Measurements from ENCODE around the gene ATG10. TPM values are rescaled to one million over a fixed set of nuclear protein-coding genes. Genes with fewer than 3 reads are reported as not detected.
"Not testable (repeated sequence)": the region's sequence is repeated elsewhere in the genome, so short reads cannot be mapped to it uniquely, and the experiment has no call there.

ATG10 gene
- polyA plus RNA-seq, 1 experiment = 1.7 TPM

GRCh38 chr5:82057051-82057450, 85.2 kb downstream of the ATG10 start:
- CTCF ChIA-PET = no interaction called here
- no peaks in the 10 kb centered on the region for H3K27me3 ChIP-seq (ENCODE audit: control insufficient read depth, insufficient read depth, low read length)
- H3K4me3 ChIP-seq (ENCODE audit: low read depth, low read length) = no peak overlapping the region
- H3K36me3 ChIP-seq (ENCODE audit: control insufficient read depth, insufficient read depth, low read length) = no peaks in the 10 kb centered on the region
- POLR2A ChIA-PET = no interaction called here
- no peak for DNase-seq (ENCODE audit: low read depth)
- TF ChIP-seq, protein P1, sequence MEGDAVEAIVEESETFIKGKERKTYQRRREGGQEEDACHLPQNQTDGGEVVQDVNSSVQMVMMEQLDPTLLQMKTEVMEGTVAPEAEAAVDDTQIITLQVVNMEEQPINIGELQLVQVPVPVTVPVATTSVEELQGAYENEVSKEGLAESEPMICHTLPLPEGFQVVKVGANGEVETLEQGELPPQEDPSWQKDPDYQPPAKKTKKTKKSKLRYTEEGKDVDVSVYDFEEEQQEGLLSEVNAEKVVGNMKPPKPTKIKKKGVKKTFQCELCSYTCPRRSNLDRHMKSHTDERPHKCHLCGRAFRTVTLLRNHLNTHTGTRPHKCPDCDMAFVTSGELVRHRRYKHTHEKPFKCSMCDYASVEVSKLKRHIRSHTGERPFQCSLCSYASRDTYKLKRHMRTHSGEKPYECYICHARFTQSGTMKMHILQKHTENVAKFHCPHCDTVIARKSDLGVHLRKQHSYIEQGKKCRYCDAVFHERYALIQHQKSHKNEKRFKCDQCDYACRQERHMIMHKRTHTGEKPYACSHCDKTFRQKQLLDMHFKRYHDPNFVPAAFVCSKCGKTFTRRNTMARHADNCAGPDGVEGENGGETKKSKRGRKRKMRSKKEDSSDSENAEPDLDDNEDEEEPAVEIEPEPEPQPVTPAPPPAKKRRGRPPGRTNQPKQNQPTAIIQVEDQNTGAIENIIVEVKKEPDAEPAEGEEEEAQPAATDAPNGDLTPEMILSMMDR (IDR thresholded peaks at IDR 0.05; ENCODE audit: insufficient read depth, low read depth, low read length) = no peak

- H3K4me3 ChIP-seq (ENCODE audit: low read depth, low read length) = no peak overlapping the region
- TF ChIP-seq, protein P1 (IDR thresholded peaks at IDR 0.05; ENCODE audit: insufficient read depth, low read depth, low read length) = no peak
- CTCF ChIA-PET = no interaction called here
- no peaks in the 10 kb centered on the region for H3K27me3 ChIP-seq (ENCODE audit: control insufficient read depth, insufficient read depth, low read length)
- H3K36me3 ChIP-seq (ENCODE audit: control insufficient read depth, insufficient read depth, low read length) = no peaks in the 10 kb centered on the region
- POLR2A ChIA-PET = no interaction called here
- no peak for DNase-seq (ENCODE audit: low read depth)
Observed at GRCh38 chr5:82058710-82059109, 86.9 kb downstream of the ATG10 start.

- DNase-seq (ENCODE audit: low read depth) = no peak
- TF ChIP-seq, protein P1 (IDR thresholded peaks at IDR 0.05; ENCODE audit: insufficient read depth, low read depth, low read length) = no peak
- POLR2A ChIA-PET = no interaction called here
- Histone ChIP-seq H3K36me3 (ENCODE audit: control insufficient read depth, insufficient read depth, low read length) (no peaks in the 10 kb centered on the region), H3K27me3 (ENCODE audit: control insufficient read depth, insufficient read depth, low read length) (no peaks in the 10 kb centered on the region), H3K4me3 (ENCODE audit: low read depth, low read length) (no peak overlapping the region)
- CTCF ChIA-PET = no interaction called here
Observed at GRCh38 chr5:82066791-82067190, 95.0 kb downstream of the ATG10 start.

- CTCF ChIA-PET; H3K27me3 ChIP-seq (ENCODE audit: control insufficient read depth, insufficient read depth, low read length); POLR2A ChIA-PET; H3K36me3 ChIP-seq (ENCODE audit: control insufficient read depth, insufficient read depth, low read length); H3K4me3 ChIP-seq (ENCODE audit: low read depth, low read length); DNase-seq (ENCODE audit: low read depth): not testable (repeated sequence)
Observed at GRCh38 chr5:82068042-82068441, 96.2 kb downstream of the ATG10 start.

GRCh38 chr5:82068723-82069122, 96.9 kb downstream of the ATG10 start:
- Histone ChIP-seq H3K4me3 (ENCODE audit: low read depth, low read length) (no peak overlapping the region), H3K27me3 (ENCODE audit: control insufficient read depth, insufficient read depth, low read length) (no peaks in the 10 kb centered on the region), H3K36me3 (ENCODE audit: control insufficient read depth, insufficient read depth, low read length) (no peaks in the 10 kb centered on the region)
- TF ChIP-seq, protein P1 (IDR thresholded peaks at IDR 0.05; ENCODE audit: insufficient read depth, low read depth, low read length) = no peak
- no peak for DNase-seq (ENCODE audit: low read depth)
- ChIA-PET POLR2A (no interaction called here), CTCF (no interaction called here)

GRCh38 chr5:82072138-82072537, 100.3 kb downstream of the ATG10 start:
- Histone ChIP-seq H3K4me3 (ENCODE audit: low read depth, low read length) (no peak overlapping the region), H3K36me3 (ENCODE audit: control insufficient read depth, insufficient read depth, low read length) (no peaks in the 10 kb centered on the region), H3K27me3 (ENCODE audit: control insufficient read depth, insufficient read depth, low read length) (no peaks in the 10 kb centered on the region)
- DNase-seq (ENCODE audit: low read depth) = no peak
- ChIA-PET POLR2A (interaction anchor here (0.6 kb wide), 1 partner anchor 346 kb away, joined by 3 read pairs; no protein-coding TSS in a partner anchor), CTCF (no interaction called here)
- TF ChIP-seq, protein P1 (IDR thresholded peaks at IDR 0.05; ENCODE audit: insufficient read depth, low read depth, low read length) = no peak

Measured in BJ (cell line).